ENCODE data around the gene AARS1.

The AARS1 gene

GRCh38 chr16:70306880-70307279 is 17.6 kb upstream of the AARS1 start:
- no peak for TF ChIP-seq CTCF (IDR thresholded peaks at IDR 0.05; ENCODE audit: borderline replicate concordance, insufficient read depth, low read depth, low read length)

GRCh38 chr16:70304892-70305448 is 15.7 kb upstream of the AARS1 start:
- H3K4me3 ChIP-seq (ENCODE audit: low read depth, low read length) = no peak overlapping the region
- no peak for TF ChIP-seq CTCF (IDR thresholded peaks at IDR 0.05; ENCODE audit: borderline replicate concordance, insufficient read depth, low read depth, low read length)

More at GRCh38 chr16:70306880-70307279, 17.6 kb upstream of the AARS1 start:
- H3K4me3 ChIP-seq (ENCODE audit: low read depth, low read length) = no peak overlapping the region

GRCh38 chr16:70302745-70303144 is 13.4 kb upstream of the AARS1 start:
- H3K4me3 ChIP-seq (ENCODE audit: low read depth, low read length) = no peak overlapping the region
- no peak for TF ChIP-seq CTCF (IDR thresholded peaks at IDR 0.05; ENCODE audit: borderline replicate concordance, insufficient read depth, low read depth, low read length)

GRCh38 chr16:70301121-70301520 is 11.8 kb upstream of the AARS1 start:
- no peak for TF ChIP-seq CTCF (IDR thresholded peaks at IDR 0.05; ENCODE audit: borderline replicate concordance, insufficient read depth, low read depth, low read length)

GRCh38 chr16:70298988-70299938 is 10.0 kb upstream of the AARS1 start, which contains the start of gene DDX19B:
TSS of gene DDX19B (plus strand) at chr16:70299186. CDS start at chr16:70299298, 112 bp downstream.
- H3K4me3 ChIP-seq (ENCODE audit: low read depth, low read length) = peak within 1 kb of the TSS; percentile 73
- no peak for TF ChIP-seq CTCF (IDR thresholded peaks at IDR 0.05; ENCODE audit: borderline replicate concordance, insufficient read depth, low read depth, low read length)

More at GRCh38 chr16:70301121-70301520, 11.8 kb upstream of the AARS1 start:
- H3K4me3 ChIP-seq (ENCODE audit: low read depth, low read length) = no peak overlapping the region

GRCh38 chr16:70295634-70296033 is 6.3 kb upstream of the AARS1 start:
- TF ChIP-seq CTCF (IDR thresholded peaks at IDR 0.05; ENCODE audit: borderline replicate concordance, insufficient read depth, low read depth, low read length) = no peak
- no peak overlapping the region for H3K4me3 ChIP-seq (ENCODE audit: low read depth, low read length)

Data from GM12875 (cell line).